Caco-2 (cell line): ENCODE measurements around the gene FHIT. TPM values are rescaled to one million over a fixed set of nuclear protein-coding genes. Genes with fewer than 3 reads are reported as not detected.

Experiments used
- BruUV-seq: library from RNA; stranded (reverse); fragments of 400-500 nt; replicated peaks from 2 replicates; lab custom pipeline; 2021; lab: Mats Ljungman, UMichigan
- CTCF ChIA-PET: fragments of 300-600 bp; sonication (Branson Sonifier 250); formaldehyde crosslinking; loops from one replicate; lab custom pipeline; 2022; ENCODE audit warnings: antibody characterized with exemption; lab: Charles Lee
- POLR2A ChIA-PET: fragments of 300-600 bp; sonication (Branson Sonifier 250); formaldehyde crosslinking; loops from one replicate; lab custom pipeline; 2022; ENCODE audit warnings: antibody characterized with exemption; lab: Charles Lee
- DNase-seq, 2 experiments: peaks; one replicate each; pipeline versions ENCODE4 v3.0.0 to v3.0.0-alpha.2; 2020 to 2022
- H3K27me3 ChIP-seq: replicated peaks from 2 replicates; pipeline ENCODE4 v1.6.0; 2011; ENCODE audit warnings: low read length; ENCODE audit not compliant: control insufficient read depth, insufficient read depth
- H3K36me3 ChIP-seq: 2 replicates; pipeline ENCODE4 v1.5.1; 2011; ENCODE audit warnings: low read length; ENCODE audit not compliant: control insufficient read depth, insufficient read depth
- H3K4me1 ChIP-seq: fragments of 250-450 bp; sonication (Bioruptor Pico); 2 replicates; pipeline ENCODE4 v1.5.1; 2020; ENCODE audit warnings: mild to moderate bottlenecking
- H3K4me3 ChIP-seq: 2 replicates; pipeline ENCODE4 v1.5.1; 2011; ENCODE audit warnings: low read depth, mild to moderate bottlenecking, control low read depth, low read length
- H3K9me3 ChIP-seq: fragments of 250-450 bp; sonication (Bioruptor Pico); 2 replicates; pipeline ENCODE4 v1.5.1; 2020; ENCODE audit warnings: mild to moderate bottlenecking, moderate library complexity
- H3K27ac Mint-ChIP-seq: one replicate; pipeline ENCODE4 v1.8.0; 2022; ENCODE audit warnings: mixed read lengths; ENCODE audit not compliant: unreplicated experiment
- H3K27me3 Mint-ChIP-seq: one replicate; pipeline ENCODE4 v1.8.0; 2022; ENCODE audit warnings: mixed read lengths; ENCODE audit not compliant: insufficient read depth, unreplicated experiment
- H3K36me3 Mint-ChIP-seq: one replicate; pipeline ENCODE4 v1.8.0; 2022; ENCODE audit warnings: mild to moderate bottlenecking, mixed read lengths; ENCODE audit not compliant: insufficient read depth, unreplicated experiment
- H3K4me1 Mint-ChIP-seq: one replicate; pipeline ENCODE4 v1.8.0; 2022; ENCODE audit warnings: low read depth, mixed read lengths; ENCODE audit not compliant: unreplicated experiment
- H3K4me3 Mint-ChIP-seq: one replicate; pipeline ENCODE4 v1.8.0; 2022; ENCODE audit warnings: mild to moderate bottlenecking, moderate library complexity, mixed read lengths; ENCODE audit not compliant: unreplicated experiment
- H3K9me3 Mint-ChIP-seq: one replicate; pipeline ENCODE4 v1.8.0; 2022; ENCODE audit warnings: mixed read lengths; ENCODE audit not compliant: unreplicated experiment
- intact Hi-C: fragments of 100-400 bp; cut with micrococcal nuclease; formaldehyde crosslinking; loops from one replicate; pipeline ENCODE4 v1.10.0; 2022; ENCODE audit not compliant: unreplicated experiment
- total RNA-seq: library from RNA; stranded (reverse); gene quantifications from 2 replicates; pipeline ENCODE4 v1.2.3, GENCODE V29; 2022
- TF ChIP-seq, protein P1 (sequence below), 2 experiments: fragments of 200-600 bp in 1 of 2; IDR thresholded peaks; 1 replicate in 1 of 2; 2 replicates in 1 of 2; pipeline versions ENCODE4 v1.5.1 to v1.8.0; 2011 to 2022; ENCODE audit warnings: antibody characterized with exemption in 1 of 2, control low read depth in 1 of 2, inconsistent platforms in 1 of 2, low read depth in 1 of 2, low read length in 1 of 2, mild to moderate bottlenecking in 1 of 2, moderate library complexity in 1 of 2; ENCODE audit not compliant: insufficient read depth in 1 of 2, severe bottlenecking in 1 of 2, unreplicated experiment in 1 of 2

FHIT gene
- total RNA-seq, 1 experiment from 2014 or later = 8.3 TPM

DNA sequence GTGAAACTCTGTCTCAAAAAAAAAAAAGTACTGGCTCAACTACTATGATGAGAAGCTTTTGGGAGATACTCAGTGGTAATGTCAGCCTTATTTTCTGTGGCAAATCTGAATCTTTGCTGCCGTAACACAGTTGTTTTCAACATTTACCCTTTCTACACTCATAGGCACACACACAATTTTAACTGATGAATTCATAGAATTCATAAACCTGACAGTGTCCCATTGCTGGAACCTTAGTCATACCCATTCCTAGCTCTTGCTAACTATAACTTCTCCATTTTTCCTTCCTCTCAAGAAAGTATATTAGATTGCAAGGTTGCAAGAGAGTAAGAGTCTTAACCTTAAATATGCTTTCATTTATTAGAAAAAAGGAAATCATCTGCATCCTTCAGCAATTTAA is 496.6 kb downstream of the FHIT start:
- intact Hi-C loops = loop anchor here (1.0 to 10.0 kb wide), 4 partner anchors 123 to 616 kb away; no protein-coding TSS in a partner anchor

GRCh38 chr3:60752809-60753208 is 498.4 kb downstream of the FHIT start:
- H3K27me3 ChIP-seq = no peaks in the 10 kb centered on the region
- H3K4me3 ChIP-seq = no peak overlapping the region
- no TSS peak for BruUV-seq
- TF ChIP-seq, protein P1, sequence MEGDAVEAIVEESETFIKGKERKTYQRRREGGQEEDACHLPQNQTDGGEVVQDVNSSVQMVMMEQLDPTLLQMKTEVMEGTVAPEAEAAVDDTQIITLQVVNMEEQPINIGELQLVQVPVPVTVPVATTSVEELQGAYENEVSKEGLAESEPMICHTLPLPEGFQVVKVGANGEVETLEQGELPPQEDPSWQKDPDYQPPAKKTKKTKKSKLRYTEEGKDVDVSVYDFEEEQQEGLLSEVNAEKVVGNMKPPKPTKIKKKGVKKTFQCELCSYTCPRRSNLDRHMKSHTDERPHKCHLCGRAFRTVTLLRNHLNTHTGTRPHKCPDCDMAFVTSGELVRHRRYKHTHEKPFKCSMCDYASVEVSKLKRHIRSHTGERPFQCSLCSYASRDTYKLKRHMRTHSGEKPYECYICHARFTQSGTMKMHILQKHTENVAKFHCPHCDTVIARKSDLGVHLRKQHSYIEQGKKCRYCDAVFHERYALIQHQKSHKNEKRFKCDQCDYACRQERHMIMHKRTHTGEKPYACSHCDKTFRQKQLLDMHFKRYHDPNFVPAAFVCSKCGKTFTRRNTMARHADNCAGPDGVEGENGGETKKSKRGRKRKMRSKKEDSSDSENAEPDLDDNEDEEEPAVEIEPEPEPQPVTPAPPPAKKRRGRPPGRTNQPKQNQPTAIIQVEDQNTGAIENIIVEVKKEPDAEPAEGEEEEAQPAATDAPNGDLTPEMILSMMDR (IDR thresholded peaks at IDR 0.05; ENCODE audit: insufficient read depth in 1 of 2, low read depth in 1 of 2, low read length in 1 of 2, severe bottlenecking in 1 of 2, unreplicated experiment in 1 of 2) = no peak
- Mint-ChIP-seq H3K9me3 (peaks cover 21% of the 10 kb centered on the region), H3K4me1 (no peaks in the 10 kb centered on the region), H3K27ac (no peak overlapping the region), H3K4me3 (no peak overlapping the region), H3K27me3 (no peaks in the 10 kb centered on the region), H3K36me3 (no peaks in the 10 kb centered on the region)
- no peaks in the 10 kb centered on the region for H3K36me3 ChIP-seq
- no peaks in the 10 kb centered on the region for H3K4me1 ChIP-seq
- intact Hi-C loops = loop anchor here (10.0 kb wide), 2 partner anchors 192 to 542 kb away; no protein-coding TSS in a partner anchor
- ChIA-PET CTCF (no interaction called here), POLR2A (no interaction called here)
- no peaks in the 10 kb centered on the region; the same call in 1 of the 2 replicates for H3K9me3 ChIP-seq
- no peak for DNase-seq

More for the DNA sequence above, 496.6 kb downstream of the FHIT start:
- no peak for DNase-seq
- Mint-ChIP-seq H3K9me3 (peaks cover 17% of the 10 kb centered on the region), H3K4me3 (no peak overlapping the region), H3K4me1 (no peaks in the 10 kb centered on the region), H3K27ac (no peak overlapping the region), H3K36me3 (no peaks in the 10 kb centered on the region), H3K27me3 (no peaks in the 10 kb centered on the region)
- no TSS peak for BruUV-seq
- H3K36me3 ChIP-seq = no peaks in the 10 kb centered on the region
- TF ChIP-seq, protein P1 (IDR thresholded peaks at IDR 0.05; ENCODE audit: insufficient read depth in 1 of 2, low read depth in 1 of 2, low read length in 1 of 2, severe bottlenecking in 1 of 2, unreplicated experiment in 1 of 2) = no peak
- H3K4me3 ChIP-seq = no peak overlapping the region
- ChIA-PET POLR2A (no interaction called here), CTCF (interaction anchor here (0.6 to 1.7 kb wide), 4 partner anchors 55 to 627 kb away, joined by 3 to 7 read pairs (median 4); no protein-coding TSS in a partner anchor)
- H3K4me1 ChIP-seq = no peaks in the 10 kb centered on the region
- no peaks in the 10 kb centered on the region for H3K27me3 ChIP-seq
- H3K9me3 ChIP-seq = no peaks in the 10 kb centered on the region; the same call in 1 of the 2 replicates

DNA sequence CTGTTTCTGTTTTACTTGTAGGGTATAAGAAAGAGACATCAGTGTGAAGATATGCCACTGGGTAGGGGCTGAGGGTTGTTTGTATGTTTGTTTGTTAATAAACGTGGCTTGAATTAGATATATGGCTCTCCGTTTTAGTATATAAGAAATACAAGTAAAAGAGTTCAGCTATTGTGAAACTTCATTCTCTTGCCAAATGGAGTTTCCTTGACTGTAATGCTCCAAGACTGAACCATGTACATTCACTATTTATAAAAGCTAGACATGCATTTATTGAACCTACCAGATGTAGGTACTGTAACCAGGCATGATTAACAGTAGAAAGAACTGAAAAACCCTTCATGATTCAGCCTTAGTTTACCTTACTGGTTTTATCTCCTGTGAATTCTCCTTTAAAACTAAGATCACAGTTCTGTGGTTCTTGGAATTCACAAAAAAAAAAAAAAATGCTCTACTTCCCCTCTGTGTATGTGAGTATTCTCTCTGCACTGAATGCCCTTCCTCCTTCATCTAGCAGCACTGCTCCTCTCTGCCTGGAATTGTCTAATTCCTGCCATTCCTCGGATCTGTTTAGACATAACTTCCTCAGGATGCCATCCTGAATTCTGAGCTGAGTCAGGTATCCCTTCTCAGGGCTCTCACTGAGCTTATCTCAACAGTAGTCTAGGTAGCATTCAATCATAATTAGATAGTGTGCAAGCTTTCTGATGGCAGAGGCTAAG is 504.4 kb downstream of the FHIT start:
- no peaks in the 10 kb centered on the region for H3K36me3 ChIP-seq
- H3K4me1 Mint-ChIP-seq = peaks cover 11% of the 10 kb centered on the region
- H3K27me3 ChIP-seq = no peaks in the 10 kb centered on the region
- no TSS peak for BruUV-seq
- no peak overlapping the region for H3K4me3 Mint-ChIP-seq
- peaks cover 8% of the 10 kb centered on the region for H3K4me1 ChIP-seq
- no peaks in the 10 kb centered on the region for H3K27me3 Mint-ChIP-seq
- intact Hi-C loops = no loop called here
- peaks cover 21% of the 10 kb centered on the region for H3K9me3 Mint-ChIP-seq
- POLR2A ChIA-PET = no interaction called here
- no peak for DNase-seq
- H3K36me3 Mint-ChIP-seq = no peaks in the 10 kb centered on the region
- CTCF ChIA-PET = no interaction called here
- TF ChIP-seq, protein P1 (IDR thresholded peaks at IDR 0.05; ENCODE audit: insufficient read depth in 1 of 2, low read depth in 1 of 2, low read length in 1 of 2, severe bottlenecking in 1 of 2, unreplicated experiment in 1 of 2) = no peak
- H3K4me3 ChIP-seq = no peak overlapping the region
- H3K9me3 ChIP-seq = no peaks in the 10 kb centered on the region; the same call in 1 of the 2 replicates
- H3K27ac Mint-ChIP-seq = no peak overlapping the region
